ENCODE measurements around the gene SRGAP2B.
"Not testable (repeated sequence)": the region's sequence is repeated elsewhere in the genome, so short reads cannot be mapped to it uniquely, and the experiment has no call there.

Gene SRGAP2B

DNA sequence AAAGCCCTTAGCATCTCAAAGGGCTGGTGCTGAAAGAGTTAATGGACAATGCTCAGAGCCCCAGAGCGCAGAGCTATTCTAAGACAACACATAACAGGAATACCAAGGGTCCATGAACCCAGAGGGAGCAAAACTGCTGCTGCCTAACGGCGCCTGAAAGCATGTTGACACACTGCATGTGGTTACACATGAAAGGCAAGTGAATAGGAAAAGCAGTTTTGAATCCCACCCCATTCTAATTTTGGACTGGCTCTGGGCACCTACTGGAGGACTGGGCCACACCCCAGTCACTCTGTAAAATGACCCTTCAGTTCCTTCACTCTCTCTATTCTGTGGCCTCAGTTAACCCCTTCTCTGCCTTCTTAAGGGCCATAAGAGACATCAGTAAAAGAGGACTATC, 123.2 kb downstream of the SRGAP2B start:
- DNase-seq (ENCODE audit: low read depth); H3K4me3 ChIP-seq (replicated peaks; ENCODE audit: low read depth, low read length): not testable (repeated sequence)

GRCh38 chr1:144966488-144966887, 128.6 kb downstream of the SRGAP2B start:
- H3K4me3 ChIP-seq (replicated peaks; ENCODE audit: low read depth, low read length); DNase-seq (ENCODE audit: low read depth): not testable (repeated sequence)

GRCh38 chr1:144964765-144965164, 130.4 kb downstream of the SRGAP2B start:
- H3K4me3 ChIP-seq (replicated peaks; ENCODE audit: low read depth, low read length); DNase-seq (ENCODE audit: low read depth): not testable (repeated sequence)

DNA sequence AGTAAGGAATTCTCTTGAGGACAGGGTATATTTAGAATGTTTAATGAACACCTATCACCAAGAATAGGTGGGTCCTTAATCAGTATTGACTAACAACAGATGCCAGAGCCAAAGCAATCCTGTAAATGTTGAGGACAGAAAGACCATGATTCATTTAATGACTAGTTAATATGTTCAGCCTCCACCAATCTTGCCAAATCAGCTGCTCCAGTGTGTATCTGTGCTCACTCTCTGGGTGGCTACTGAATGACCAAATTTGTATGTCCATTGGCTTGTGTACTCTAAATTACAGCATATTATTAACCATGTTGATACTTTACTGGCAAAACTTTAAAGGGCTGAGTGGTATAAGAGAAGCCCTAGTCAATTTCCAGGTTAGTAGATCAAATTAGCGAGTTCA, 130.9 kb downstream of the SRGAP2B start:
- not testable (repeated sequence) for H3K4me3 ChIP-seq (replicated peaks; ENCODE audit: low read depth, low read length); DNase-seq (ENCODE audit: low read depth)

- not testable (repeated sequence) for DNase-seq (ENCODE audit: low read depth); H3K4me3 ChIP-seq (replicated peaks; ENCODE audit: low read depth, low read length)
Observed at GRCh38 chr1:144963571-144963970, 131.6 kb downstream of the SRGAP2B start.

DNA sequence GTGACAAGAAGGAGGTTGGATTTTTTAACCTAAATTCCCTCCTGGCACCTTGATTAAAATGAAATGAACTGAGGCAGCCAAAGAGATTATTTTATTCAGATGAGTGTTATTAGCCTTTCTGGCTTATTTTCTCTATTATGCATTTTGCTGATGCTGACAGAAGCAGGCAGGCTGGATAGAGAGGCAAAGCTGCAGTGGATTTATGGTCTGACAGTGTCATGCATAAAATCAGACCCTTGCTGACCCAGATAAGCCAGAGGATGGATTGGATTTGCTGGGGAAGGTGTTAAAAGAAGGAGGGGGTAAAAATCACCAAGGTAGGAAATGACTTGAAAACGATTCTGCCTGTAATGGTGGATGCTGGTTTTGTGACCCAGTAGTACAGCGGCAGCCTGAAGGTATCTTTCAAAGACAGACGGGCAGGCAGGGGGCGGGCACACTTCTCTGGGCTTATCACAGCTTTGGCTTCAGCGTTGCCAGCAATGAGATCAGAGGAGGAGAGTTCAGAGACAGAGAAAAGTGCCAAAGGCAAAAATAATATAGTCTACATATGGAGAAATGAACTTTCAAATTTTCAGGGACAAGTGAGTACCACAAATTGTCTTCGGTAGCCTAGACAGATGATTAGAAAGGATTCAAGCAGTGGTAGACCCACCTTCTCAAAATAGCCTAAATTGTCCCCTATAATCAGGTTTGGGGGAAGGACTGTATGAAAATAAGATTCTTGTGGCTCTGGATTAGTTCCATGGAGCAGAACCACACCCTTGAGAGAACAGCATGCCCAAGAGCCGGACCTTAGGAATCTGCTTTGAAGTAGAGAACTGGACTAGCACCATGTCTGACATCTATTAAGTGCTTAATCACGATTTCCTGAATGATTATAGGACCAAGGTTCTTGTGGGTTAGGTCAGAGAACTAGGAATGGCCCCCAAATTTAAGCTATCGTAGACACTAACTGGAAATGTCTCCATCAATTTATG, 133.2 kb downstream of the SRGAP2B start:
- not testable (repeated sequence) for H3K4me3 ChIP-seq (replicated peaks; ENCODE audit: low read depth, low read length); DNase-seq (ENCODE audit: low read depth)

GRCh38 chr1:144960929-144961488, 134.1 kb downstream of the SRGAP2B start:
- not testable (repeated sequence) for DNase-seq (ENCODE audit: low read depth); H3K4me3 ChIP-seq (replicated peaks; ENCODE audit: low read depth, low read length)

DNA sequence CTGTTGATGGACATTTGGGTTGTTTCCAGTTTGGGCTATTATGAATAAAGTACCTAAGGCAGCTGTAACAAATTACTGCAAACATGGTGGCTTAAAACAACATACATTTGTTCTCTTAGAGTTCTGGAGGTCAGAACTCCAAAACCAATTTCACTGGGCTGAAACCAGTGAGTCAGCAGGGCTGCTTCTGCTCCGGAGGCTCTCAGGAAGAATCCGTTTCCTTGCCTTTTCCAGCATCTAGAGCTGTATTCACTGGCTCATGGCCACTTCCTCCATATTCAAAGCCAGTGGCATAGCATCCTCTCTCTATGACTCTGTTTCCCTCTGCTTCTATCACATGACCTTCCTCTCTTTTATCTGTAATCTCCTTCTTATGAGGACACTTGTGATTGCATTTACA, 146.7 kb downstream of the SRGAP2B start:
- not testable (repeated sequence) for H3K4me3 ChIP-seq (replicated peaks; ENCODE audit: low read depth, low read length); DNase-seq (ENCODE audit: low read depth)

GRCh38 chr1:144947495-144947894, 147.6 kb downstream of the SRGAP2B start:
- H3K4me3 ChIP-seq (replicated peaks; ENCODE audit: low read depth, low read length); DNase-seq (ENCODE audit: low read depth): not testable (repeated sequence)

- not testable (repeated sequence) for H3K4me3 ChIP-seq (replicated peaks; ENCODE audit: low read depth, low read length); DNase-seq (ENCODE audit: low read depth)
Observed at GRCh38 chr1:144946525-144947480, 148.3 kb downstream of the SRGAP2B start.

DNA sequence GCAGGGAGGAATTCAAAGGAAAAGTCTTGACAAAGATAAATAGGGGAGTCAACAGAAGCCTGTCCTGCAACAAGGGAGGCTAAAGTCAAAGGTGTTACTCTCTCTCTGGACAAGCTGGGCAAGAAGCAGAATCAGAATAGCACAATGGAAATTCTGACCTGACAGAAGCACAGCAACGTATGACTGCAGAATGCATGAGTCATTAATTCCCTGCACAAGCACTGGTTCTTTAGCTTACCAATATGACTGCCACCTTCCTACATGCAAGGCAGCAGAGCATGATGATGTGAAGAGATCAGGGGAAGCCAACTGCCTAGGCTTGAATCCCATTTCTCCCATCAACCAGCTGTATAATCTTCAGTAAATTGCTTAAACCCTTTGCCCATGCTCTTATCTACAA, 153.4 kb downstream of the SRGAP2B start:
- H3K4me3 ChIP-seq (replicated peaks; ENCODE audit: low read depth, low read length); DNase-seq (ENCODE audit: low read depth): not testable (repeated sequence)

- not testable (repeated sequence) for H3K4me3 ChIP-seq (replicated peaks; ENCODE audit: low read depth, low read length); DNase-seq (ENCODE audit: low read depth)
Observed at GRCh38 chr1:144940054-144940453, 155.1 kb downstream of the SRGAP2B start.

- DNase-seq (ENCODE audit: low read depth): not testable (repeated sequence)
Observed at GRCh38 chr1:144938627-144939026, 156.5 kb downstream of the SRGAP2B start.

GRCh38 chr1:144936186-144936732, 158.9 kb downstream of the SRGAP2B start:
- H3K4me3 ChIP-seq (replicated peaks; ENCODE audit: low read depth, low read length); DNase-seq (ENCODE audit: low read depth): not testable (repeated sequence)

More at GRCh38 chr1:144938627-144939026, 156.5 kb downstream of the SRGAP2B start:
- not testable (repeated sequence) for H3K4me3 ChIP-seq (replicated peaks; ENCODE audit: low read depth, low read length)

DNA sequence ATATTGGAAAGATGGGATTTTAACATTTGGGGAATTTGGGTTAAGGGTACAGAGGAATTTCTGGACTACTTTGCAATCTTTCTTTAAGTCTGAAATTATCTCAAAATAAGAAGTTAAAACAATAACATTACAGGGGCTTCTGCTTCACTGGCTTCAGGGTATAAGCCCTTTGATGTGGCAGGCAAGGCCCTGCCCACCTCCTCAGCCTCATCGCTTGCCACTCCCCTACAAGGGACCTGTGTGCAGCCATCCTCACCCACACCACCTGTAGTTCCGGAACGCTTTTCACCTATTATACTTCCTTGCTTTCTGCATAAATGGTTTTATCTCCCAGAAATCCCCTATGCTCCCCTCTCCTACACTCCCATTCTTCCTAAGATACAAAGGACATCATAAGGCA, 159.8 kb downstream of the SRGAP2B start:
- not testable (repeated sequence) for DNase-seq (ENCODE audit: low read depth); H3K4me3 ChIP-seq (replicated peaks; ENCODE audit: low read depth, low read length)

DNA sequence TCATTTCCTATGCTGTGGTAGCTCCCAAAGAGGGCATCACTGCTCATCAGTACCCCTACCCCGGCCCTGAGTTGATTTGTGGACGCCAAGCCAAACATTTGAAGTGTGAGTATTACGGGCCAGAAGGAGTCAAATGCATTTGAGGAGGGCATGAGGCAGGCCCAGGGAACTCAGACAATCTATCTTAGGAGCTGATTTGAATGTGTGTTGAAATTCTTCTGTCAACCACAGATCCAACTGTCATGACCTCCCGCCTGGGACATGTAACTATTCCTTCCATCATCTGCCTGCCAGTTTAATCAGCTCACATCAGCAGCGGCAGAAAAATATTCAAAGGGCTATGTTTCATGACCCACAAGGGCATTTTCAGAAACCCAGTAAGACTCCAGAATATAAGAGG, 162.1 kb downstream of the SRGAP2B start:
- DNase-seq (ENCODE audit: low read depth); H3K4me3 ChIP-seq (replicated peaks; ENCODE audit: low read depth, low read length): not testable (repeated sequence)

GRCh38 chr1:144932153-144932552, 163.0 kb downstream of the SRGAP2B start:
- H3K4me3 ChIP-seq (replicated peaks; ENCODE audit: low read depth, low read length); DNase-seq (ENCODE audit: low read depth): not testable (repeated sequence)

- not testable (repeated sequence) for DNase-seq (ENCODE audit: low read depth); H3K4me3 ChIP-seq (replicated peaks; ENCODE audit: low read depth, low read length)
Observed at GRCh38 chr1:144931553-144931952, 163.6 kb downstream of the SRGAP2B start.

Data from fibroblast of pulmonary artery (primary cell).